ENCODE results near the gene ABCB6.
A peak's percentile ranks its signal among the peaks of the same experiment; 100 is the strongest.
"Not testable (repeated sequence)": the region's sequence is repeated elsewhere in the genome, so short reads cannot be mapped to it uniquely, and the experiment has no call there.

The ABCB6 gene

DNA sequence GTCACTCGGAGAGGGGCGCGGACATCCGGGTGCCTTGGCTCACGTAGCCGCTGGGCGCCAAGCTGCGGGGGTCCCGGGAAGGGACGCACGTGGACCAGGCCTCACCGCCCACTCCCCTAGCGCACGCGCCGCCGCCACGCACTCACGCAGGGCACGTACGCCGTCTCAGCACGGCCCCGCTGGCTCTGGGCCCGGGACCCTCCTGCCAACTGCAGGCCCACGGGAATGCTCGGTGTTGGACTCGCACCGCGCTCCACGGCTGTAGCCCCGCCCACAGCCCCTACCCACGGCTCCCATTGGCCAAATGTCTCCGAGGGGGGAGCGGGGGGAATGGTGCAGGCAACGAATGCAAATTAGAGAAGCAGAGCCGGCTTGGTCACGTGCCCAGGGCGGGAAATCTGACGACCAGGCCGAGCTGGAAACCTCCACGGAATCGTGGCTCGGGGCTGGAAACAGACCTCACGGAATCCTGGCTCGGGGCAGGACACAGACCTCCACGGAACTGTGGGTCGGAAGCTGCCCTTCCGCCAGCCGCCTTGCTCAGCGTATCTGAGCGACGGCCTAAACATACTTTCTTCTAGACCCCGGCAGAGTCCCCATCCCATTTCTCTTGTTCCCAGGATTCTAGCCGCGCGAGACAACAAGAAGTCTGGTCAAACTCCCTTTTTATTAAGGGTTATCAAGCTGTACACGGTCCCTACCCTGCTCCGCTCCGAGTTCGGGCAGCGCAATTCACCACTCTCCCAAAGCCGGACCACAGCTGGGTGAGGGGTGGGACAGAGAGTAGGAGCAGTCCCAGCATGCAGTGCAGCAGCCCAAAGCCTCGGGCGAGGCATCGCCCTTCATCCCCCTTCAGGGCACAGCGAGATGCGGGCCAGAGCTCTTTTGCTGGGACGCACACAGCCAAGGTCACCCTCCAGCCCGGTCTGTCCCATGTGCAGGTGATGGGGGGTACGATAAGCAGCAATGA lies at the start of gene ABCB6:
Gene ABCB6, minus strand, starts transcription at position 227 of the 970 bp plus-strand sequence. CDS start 285 bp downstream, outside the sequence.
- DNase-seq (ENCODE audit: low read depth in 1 of 2, low spot score in 1 of 2) = peak; percentile 63 to 89

DNA sequence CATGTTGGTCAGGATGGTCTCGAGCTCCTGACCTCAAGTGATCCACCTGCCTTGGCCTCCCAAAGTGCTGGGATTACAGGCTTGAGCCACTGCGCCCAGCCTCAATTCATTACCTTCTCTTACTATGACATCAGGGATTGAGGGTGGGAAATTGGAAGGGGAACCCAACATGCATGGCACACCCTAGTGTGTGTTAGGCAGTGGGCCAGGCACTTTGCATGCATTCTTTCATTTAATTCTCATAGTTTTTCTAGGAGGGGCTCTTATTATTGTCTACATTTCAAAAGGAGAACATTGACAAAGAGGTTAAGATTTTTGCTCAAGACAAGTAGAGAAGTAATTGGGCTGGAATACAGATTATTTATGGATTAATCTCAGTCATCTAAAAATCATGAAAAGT lies 49.5 kb upstream of the ABCB6 start:
- DNase-seq (ENCODE audit: low read depth in 1 of 2, low spot score in 1 of 2) = no peak

DNA sequence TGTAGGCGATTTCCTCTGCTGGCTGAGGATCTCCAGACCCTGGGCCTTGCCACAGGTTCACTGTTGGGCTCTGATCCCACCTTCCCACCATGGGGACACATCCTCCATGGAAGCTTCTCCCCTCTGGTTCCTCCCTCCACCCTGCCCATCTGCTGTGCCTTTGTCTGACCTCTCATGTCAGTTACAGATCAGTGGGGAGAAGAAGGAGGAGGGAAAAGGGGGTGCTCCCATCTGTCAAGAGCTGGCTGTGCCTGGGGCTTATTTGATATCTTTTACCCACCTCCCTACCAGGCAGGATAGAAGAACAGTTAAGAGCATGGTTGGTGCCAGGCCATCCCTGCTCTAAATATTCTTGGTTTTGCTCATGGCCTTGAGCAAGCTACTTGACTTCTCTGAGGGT lies 48.1 kb upstream of the ABCB6 start:
- DNase-seq (ENCODE audit: low read depth in 1 of 2, low spot score in 1 of 2) = no peak

DNA sequence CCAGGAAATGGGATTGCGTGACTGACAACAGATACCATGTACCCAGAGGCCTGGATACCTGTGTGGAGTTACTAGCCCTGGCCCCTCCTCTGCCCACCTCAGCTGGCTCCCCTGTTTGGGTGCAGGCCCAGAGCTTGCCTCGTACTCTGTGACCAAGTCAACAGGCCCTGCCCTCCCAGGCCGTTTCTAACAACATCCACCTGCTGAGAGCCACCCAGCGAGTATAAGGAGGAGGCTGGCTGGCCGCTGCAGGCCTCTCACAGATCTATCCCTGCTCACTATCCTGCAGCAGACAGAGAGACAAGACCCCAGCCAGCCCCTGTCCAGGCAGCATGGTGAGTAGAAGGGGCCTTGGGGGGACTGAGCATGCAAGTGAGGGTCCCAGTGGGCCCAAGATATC lies 47.5 kb upstream of the ABCB6 start:
- DNase-seq (ENCODE audit: low read depth in 1 of 2, low spot score in 1 of 2) = no peak

DNA sequence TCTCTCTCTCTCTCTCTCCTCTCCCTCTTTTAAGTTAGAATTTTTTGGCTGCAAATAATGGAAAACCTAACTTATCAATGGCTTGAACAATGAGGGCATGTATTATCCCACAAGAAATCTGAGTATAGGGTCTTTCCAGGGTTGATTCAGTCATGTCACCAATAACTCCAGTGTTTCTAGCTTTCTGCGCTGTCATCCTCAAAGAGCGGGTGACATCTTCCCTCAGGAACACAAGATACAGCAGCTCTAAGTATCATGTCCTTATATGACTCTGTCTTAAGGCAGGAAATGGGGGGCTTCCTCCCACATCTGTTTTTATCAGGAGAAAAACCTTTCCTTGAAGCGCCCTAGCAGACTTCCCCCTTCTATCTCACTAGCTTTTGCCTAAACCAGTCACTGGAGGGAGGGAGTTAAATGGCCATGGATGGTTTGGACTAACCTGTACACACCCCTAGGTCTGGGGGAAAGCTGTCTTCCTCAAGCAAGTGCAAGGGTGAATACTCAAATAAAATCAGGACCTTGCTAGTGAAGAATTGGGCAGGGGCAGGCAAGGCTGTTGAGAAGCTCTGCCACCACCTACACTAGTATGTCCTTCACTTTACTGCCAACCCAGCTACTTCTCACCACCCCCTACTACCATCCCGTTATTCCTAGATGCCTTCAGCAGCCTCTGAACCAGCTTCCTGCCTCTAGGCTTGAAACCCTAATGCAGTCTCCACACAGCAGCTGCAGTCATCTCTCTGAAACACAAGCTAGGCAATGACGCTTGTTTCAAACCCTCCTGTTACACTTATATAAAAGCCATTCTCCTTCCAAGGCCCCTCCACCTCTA lies 42.5 kb upstream of the ABCB6 start:
- DNase-seq (ENCODE audit: low read depth in 1 of 2, low spot score in 1 of 2) = no peak

DNA sequence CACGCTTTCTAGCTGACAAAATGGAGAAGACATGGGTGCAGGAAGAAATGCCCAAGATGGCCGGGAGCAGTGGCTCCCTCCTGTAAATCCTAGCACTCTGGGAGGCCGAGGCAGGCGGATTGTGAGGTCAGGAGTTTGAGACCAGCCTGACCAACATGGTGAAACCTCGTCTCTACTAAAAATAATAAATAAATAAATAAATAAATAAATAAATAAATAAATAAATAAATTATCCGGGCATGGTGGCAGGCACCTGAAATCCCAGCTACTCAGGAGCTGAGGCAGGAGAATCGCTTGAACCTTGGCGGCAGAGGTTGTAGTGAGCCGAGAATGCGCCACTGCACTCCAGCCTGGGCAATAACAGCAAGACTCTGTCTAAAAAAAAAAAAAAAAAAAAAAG lies 40.2 kb upstream of the ABCB6 start:
- DNase-seq (ENCODE audit: low read depth in 1 of 2, low spot score in 1 of 2) = not testable (repeated sequence)

DNA sequence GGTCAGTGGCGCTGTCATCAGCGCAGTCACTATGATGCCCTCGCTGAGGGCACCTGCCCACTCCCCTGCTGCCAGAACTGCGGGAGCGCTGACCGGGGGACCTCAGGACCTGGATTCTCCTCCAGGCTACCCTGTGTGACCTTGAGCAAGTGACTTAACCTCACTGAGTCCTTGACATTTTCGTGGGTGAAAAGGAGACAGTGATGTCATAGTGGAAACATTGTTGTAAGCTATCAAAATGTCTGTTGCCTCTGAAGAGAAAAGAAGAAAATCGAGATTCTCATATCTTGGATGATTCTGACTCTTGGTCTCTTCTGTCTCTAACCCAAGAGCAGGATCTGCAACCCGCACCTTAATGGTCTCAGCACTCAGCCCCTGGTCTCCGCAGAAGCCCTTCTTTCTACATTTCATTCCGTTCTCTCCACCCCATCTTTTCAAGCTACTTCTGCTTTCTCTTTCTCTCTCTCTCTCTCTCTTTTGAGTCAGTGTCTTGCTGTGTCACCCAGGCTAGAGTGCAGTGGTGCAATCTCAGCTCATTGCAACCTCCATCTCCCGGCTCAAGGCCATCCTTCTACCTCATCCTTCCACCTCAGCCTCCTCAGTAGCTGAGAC lies 35.9 kb upstream of the ABCB6 start:
- peak; percentile 34 to 37 for DNase-seq (ENCODE audit: low read depth in 1 of 2, low spot score in 1 of 2)

DNA sequence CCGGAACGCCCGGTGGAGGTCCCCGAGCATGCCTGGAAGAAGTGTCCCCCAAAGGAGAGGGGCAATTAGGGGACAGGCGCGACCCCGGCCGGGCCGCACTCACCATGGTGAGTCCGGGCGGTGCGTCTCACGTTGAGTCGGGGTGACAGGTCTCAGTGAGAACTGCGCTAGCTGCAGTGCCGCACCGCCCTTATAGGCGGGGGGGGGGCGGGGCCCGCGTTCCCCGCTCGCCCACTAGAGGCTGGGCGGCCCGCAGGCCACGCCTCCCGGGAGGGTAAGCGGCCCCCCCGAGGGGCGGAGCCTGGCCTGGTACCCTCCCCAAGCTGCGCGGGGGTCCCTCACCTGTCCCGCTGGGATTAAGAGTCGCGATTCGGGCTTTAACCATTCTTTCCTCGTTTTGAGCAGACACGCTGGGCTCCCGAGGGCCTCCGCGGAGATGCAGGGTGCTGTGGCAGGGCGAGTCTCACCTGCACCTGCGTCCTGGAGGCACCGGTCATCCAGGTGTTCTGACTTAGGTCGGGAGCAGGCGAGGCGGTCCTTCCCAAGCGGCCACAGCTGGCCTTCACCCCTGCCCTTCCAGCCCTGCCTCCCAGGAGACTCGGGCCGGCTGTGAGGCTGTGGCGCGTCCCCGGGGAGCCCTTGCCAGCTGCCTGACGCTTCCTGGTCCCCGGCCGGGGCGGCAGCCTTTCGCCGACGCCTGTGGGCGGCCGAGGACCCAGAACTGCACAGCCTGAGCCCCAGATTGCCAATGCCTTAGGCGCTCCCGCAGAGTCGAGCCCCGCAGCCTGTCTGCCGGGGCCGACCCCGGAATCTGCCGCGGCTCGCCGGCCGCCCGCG lies 35.2 kb upstream of the ABCB6 start, which contains the start of gene TUBA4A:
Gene TUBA4A, minus strand, starts transcription at position 166 of the 837 bp plus-strand sequence. Its CDS starts 60 bp downstream, at position 106.
- peak; percentile 77 to 86 for DNase-seq (ENCODE audit: low read depth in 1 of 2, low spot score in 1 of 2)

DNA sequence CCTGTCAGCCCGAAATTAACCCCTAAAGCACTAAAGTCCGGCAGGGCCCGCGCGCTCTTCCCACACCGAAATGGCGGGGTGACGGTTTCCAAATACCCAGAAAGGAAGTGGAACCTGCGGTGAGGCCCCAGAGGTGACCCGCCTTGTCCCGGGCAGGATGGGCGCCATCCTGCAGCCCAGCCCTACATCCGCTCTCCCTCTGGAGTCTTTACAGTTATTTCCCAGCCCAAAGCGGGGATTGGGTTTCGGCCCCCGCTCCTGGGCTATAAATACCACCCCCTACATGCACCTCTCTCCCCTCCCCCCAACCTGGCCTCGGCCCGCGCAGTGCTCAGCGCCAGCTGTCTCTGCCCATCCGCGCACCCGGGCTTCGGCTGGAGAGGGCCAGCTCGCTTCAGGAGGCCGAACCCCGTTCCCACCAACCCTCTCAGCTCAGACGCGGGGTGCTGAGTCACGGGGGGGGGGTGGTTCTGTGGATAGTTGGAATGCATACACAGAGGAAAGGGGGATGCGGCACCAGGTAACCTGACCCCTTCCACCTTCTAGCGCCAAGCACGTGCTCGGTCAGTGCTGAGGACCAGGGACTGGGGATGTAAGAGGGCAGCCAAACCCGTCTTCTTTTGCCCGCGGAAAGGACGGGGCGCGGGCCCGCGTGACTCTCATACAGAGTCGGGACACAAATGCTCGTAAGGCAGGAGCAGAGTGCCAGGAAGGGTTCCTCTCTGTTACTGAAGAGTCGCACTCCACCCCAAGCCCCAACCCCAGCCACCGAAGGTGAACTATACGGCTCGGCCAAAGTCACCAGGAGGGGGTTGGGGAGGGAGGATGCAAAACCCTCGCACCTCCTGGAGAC lies 34.4 kb upstream of the ABCB6 start, which contains the start of gene TUBA4B:
Gene TUBA4B, plus strand, starts transcription at position 344 of the 853 bp plus-strand sequence. Its CDS starts 165 bp downstream, at position 509.
- peak in 1 of 2 donors; percentile 24 for DNase-seq (ENCODE audit: low read depth in 1 of 2, low spot score in 1 of 2)

DNA sequence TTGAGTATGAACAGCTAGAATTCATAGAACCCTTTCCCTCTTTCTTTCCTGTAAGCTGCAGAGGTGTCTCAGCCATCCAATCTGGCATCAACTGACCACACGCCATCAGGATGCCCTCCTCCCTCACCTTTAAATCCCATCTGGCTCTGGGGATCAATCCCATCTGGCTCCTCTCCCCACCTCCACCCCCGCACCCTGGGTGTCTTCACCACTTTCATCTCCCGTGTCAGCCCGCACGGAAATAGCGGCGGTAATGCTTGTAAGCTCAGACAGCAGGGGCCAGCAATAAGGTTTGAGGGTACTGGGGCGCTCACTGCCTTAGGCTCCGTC lies 33.8 kb upstream of the ABCB6 start:
- DNase-seq (ENCODE audit: low read depth in 1 of 2, low spot score in 1 of 2) = no peak

DNA sequence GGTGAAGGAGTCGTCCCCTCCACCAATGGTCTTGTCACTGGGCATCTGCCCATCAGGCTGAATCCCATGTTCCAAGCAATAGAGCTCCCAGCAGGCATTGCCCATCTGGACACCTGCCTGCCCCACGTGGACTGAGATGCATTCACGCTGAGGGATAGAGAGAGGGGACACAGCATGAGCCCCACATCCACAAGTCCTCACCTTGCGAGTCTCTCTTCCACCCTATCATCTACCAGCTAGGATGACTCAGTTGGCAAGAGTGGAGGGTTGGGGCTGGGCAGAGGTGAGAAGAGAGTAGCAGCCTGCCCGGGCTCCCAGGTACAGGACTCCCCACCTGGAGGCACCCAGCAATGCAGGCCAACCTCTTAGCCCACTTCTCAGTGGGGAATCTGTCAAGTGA lies 33.3 kb upstream of the ABCB6 start:
- DNase-seq (ENCODE audit: low read depth in 1 of 2, low spot score in 1 of 2) = no peak

DNA sequence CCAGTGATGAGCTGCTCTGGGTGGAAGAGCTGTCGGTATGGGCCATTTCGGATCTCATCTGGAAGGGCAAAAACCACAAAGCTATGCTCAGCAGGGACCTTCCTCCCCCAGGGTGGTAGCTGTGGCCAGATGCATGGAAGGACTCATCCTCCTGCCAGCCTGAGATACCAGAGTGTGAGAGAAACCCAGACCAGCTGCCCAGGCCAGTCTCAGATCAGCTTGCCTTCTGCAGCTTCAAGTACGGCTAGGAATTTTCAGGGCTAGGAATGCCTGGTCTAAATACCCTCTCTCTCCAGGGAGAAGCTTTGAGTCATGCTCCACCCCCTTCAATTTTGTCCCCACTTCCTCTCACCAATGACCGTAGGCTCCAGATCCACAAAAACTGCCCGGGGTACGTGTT lies 32.9 kb upstream of the ABCB6 start:
- no peak for DNase-seq (ENCODE audit: low read depth in 1 of 2, low spot score in 1 of 2)

DNA sequence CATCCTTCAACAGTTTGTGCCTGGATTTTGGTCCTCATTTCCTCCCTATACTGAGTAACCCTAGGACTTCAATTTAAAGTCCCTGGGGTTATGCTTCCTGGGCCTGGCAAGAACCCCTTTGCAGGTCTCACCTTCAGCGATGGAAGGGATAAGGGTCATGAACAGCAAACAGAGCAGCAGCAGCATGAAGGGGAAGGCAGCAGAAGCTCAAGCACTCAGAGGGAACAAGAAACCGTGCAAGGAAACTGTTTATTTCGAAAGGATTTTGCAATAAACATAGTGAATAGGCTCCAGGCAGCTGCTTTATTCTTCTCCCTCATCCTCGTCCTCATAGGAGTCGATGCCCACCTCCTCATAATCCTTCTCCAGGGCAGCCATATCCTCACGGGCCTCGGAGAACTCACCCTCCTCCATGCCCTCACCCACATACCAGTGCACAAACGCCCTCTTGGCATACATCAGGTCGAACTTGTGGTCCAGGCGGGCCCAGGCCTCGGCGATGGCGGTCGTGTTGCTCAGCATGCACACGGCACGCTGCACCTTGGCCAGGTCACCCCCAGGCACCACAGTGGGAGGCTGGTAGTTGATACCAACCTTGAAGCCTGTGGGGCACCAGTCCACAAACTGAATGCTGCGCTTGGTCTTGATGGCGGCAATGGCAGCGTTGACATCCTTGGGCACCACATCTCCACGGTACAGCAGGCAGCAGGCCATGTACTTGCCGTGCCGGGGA lies 31.5 kb upstream of the ABCB6 start:
- no peak for DNase-seq (ENCODE audit: low read depth in 1 of 2, low spot score in 1 of 2)

DNA sequence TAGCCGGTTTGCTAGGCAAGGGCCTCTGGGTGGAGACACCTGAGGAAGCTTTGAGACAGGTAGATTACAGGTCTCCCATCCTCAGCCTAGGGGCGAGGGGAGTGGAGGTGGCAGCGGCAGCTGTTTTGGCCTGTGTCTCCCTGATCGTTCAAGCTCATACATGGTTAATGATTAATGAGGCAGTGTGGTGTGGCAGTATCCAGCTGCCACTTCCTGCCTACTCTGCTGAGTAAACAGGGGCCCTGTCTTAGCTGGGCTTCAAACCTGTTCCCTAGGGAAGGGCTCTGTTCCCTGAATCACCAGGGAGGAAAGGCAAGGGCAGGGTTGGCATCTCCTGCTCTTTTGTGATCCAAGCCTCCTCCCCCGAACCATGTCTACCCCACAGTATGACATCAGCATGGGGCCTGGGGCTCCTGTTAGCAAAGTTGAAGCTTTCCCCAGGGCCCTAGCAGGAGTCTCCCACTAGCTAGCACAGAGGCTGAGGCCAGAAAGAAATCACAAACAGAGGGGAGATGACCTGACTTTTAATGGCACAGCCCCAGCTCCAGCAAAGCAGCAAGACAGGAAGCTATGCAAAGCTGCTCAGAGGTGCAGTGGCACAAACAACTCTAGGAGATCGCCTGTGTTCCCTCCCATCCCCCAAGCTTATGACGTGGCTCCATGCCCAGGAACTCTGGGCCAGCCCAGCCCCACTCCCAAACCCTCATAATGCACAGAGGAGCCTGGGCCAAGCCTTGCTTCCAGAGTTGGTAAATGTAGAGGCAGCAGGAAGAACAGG lies 30.6 kb upstream of the ABCB6 start:
- DNase-seq (ENCODE audit: low read depth in 1 of 2, low spot score in 1 of 2) = peak in 1 of 2 donors; percentile 24

DNA sequence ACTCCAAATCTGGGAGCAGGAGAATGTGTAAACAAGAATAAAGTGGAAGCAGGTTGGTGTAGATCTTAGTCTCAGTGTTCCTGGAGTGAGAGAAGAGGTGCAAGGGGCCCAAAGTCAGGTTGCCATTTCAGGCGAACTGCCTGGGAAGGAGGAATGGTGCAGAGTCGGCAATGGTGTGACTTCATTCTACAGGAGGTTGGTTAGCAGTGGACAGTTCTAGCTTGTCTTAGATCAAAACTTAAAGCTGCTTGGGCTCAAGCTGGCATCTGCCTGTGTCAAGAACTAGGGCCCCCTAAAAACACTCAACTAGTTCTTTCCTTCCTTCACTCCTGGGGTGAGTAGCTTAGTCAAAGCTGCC lies 30.1 kb upstream of the ABCB6 start:
- DNase-seq (ENCODE audit: low read depth in 1 of 2, low spot score in 1 of 2) = no peak

DNA sequence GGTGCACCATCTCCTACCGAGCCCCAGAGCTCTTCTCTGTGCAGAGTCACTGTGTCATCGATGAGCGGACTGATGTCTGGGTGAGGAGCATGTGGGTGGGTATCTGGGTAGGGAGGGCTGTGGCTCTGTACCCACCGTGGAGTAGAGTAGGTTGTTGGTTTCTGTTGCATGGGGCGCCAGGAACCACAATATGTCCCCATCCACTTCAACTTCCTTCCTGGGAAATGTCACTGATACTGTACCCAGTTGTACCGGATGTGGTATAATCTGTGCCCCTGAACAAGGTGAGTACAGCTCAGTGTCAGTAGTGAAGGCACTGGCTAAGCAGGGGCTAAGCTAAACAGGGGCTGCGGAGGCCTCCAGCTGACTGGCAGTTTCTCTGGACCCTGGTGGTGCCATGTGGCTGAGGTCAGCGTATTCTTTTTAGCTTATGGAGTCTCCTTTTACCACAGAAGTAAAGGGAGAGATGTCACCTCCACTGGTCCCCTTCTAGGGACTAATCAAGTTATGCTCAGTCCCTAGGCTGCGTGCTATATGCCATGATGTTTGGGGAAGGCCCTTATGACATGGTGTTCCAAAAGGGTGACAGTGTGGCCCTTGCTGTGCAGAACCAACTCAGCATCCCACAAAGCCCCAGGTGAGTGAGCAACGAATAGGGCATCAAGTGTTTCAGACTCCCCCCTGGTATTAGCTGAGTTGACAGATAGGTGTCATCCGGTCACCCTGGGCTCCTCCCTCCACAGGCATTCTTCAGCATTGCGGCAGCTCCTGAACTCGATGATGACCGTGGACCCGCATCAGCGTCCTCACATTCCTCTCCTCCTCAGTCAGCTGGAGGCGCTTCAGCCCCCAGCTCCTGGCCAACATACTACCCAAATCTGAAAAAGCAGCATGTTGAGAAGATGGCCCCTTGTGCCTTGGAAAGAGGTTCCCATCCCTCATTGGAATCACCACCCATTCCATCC lies 29.2 kb upstream of the ABCB6 start:
- DNase-seq (ENCODE audit: low read depth in 1 of 2, low spot score in 1 of 2) = peak in 1 of 2 donors; percentile 54

DNA sequence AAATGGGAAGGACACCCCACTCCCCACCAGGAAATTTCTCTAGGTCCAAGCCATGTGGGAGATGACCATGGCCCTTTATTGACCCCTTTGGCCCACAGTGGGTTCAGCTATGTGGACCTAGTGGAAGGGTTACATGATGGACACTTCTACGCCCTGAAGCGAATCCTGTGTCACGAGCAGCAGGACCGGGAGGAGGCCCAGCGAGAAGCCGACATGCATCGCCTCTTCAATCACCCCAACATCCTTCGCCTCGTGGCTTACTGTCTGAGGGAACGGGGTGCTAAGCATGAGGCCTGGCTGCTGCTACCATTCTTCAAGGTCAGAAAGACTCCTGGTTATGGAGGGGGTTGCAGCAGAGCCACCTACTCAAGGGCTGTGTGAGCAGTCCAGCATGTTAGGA lies 27.8 kb upstream of the ABCB6 start:
- no peak for DNase-seq (ENCODE audit: low read depth in 1 of 2, low spot score in 1 of 2)

All from activated CD4-positive, alpha-beta T cell treated with anti-CD3 and anti-CD28 coated beads, Interleukin-2, amount 50 U/mL, for 24 hours (primary cell).